Epithelial cell of esophagus (primary cell): Measurements from ENCODE around the gene PRSS50.

ENCODE experiments used
- DNase-seq: peaks from one replicate; pipeline ENCODE4 v3.0.0; 2010; ENCODE audit warnings: low read depth
- H3K4me3 ChIP-seq: 2 replicates; pipeline ENCODE4 v1.5.1; 2011; ENCODE audit warnings: mild to moderate bottlenecking, low read length, control low read depth
- CTCF ChIP-seq: IDR thresholded peaks from 2 replicates; pipeline ENCODE4 v1.5.1; 2011; ENCODE audit warnings: low read depth, mild to moderate bottlenecking, low read length, control low read depth, inconsistent platforms; ENCODE audit not compliant: insufficient read depth; ENCODE audit errors: missing control alignments

Gene PRSS50

DNA sequence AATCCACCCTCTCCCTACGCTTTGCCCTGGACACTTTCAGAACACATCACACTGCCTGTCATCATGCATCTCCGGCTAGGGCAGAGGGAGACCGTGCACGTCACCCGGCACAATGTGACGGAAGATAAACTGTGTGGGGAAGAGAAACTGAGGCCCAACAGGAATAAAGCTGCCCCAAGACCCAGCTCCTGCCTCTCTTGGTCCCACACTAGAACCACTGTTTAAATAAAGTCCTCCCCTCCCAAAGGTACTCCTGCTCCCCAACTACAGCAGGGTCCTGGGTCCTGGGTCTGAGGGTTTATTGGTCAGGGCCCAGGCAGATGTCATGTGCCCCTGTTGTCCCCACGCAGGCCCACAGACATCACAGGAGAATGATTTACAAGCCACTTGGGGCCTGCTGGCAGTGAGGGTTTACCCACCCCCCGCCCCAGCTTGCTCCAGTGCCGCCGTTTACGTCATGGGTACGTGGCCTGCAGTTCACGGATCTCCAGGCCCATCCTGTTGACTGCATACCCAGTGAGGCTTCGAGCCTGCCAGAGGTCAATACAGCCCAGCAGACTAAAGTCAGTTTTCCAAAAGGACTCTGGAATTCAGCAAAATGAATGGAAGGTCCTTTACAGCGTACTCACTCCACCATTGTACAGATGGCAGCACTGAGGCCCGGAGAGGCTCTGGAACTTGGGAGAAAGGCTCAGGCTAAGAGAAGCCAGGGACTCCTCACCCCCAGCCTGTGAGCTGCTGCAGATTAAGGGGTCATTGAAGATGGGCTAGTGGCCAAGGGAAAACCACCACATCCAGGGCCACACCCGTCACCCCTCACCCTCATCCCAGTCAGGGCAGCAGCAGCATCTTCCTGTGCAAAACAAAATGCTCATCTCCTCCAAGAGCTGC is 47.4 kb downstream of the PRSS50 start:
- no peak for DNase-seq
- TF ChIP-seq CTCF = no peak
- H3K4me3 ChIP-seq = no peak overlapping the region

GRCh38 chr3:46669191-46669999 is 48.3 kb downstream of the PRSS50 start:
- no peak overlapping the region for H3K4me3 ChIP-seq
- TF ChIP-seq CTCF = no peak
- DNase-seq = no peak

- TF ChIP-seq CTCF = no peak
- no peak overlapping the region for H3K4me3 ChIP-seq
- no peak for DNase-seq
These were observed 49.1 kb downstream of the PRSS50 start for GRCh38 chr3:46668591-46668990.

DNA sequence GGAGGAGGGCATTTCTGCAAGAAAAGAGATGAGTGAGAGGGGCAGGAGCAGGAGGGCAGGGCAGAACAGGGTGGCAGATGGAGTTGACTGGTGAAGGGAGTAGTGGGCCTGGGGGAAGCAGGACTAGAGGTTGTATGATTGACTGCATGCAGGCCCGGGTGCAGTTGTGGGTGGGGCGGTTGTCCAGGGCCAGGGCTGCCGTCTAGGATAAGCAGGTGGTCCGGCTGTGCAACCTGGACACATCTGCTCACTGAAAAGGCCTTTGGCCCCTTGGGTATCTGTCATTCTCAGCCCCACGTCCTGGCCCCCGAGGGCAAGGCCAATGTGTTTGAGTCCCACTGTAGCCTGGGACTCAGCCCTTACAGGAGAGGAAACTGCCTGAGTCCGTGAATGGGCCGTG is 49.6 kb downstream of the PRSS50 start:
- no peak overlapping the region for H3K4me3 ChIP-seq
- DNase-seq = no peak
- TF ChIP-seq CTCF = no peak

GRCh38 chr3:46667657-46668056 is 50.0 kb downstream of the PRSS50 start:
- no peak for TF ChIP-seq CTCF
- no peak for DNase-seq
- H3K4me3 ChIP-seq = no peak overlapping the region

DNA sequence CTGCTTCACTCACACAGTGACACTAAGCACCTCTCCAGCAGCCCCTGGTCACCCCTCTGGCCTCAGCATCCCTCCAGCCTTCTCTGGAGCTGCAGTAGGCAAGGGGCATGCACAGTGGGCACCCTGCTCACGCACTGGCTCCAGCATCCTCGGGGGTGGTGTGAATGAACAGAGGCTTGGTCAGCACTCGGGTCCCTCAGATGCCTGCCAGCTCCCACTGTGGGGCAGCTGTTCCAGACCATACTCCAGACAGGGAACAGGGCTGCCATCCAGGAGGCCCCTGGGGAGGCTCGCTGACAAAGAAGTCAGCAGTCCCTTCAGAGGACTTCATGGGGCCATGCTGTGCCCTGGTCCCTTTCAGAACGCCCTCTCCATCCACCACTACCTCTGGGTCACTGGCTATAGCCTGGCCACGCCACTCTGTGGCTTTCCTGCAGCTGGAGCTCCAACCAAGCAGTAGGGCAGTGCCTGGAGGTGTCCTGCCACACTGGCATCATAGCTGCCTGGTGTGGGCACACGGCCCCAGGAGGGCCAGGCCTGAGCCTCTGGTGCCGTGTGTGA is 50.5 kb downstream of the PRSS50 start:
- no peak for TF ChIP-seq CTCF
- no peak for DNase-seq
- H3K4me3 ChIP-seq = no peak overlapping the region
